Stomach (tissue), 9 donors: Measurements from ENCODE around the gene RRAD. TPM values are rescaled to one million over a fixed set of nuclear protein-coding genes. Genes with fewer than 3 reads are reported as not detected.

Experiments
- DNase-seq, 2 donors: peaks; one replicate each; pipeline versions ENCODE4 v3.0.0 to v3.0.0-alpha.2; 2013 to 2019
- H3K27ac ChIP-seq, 5 donors: fragments of 200-600 bp in 4 of 5; sonication (generic) in 4 of 5; one replicate each; pipeline ENCODE4 v1.5.1; 2013 to 2019; ENCODE audit warnings: mild to moderate bottlenecking in 1 of 5, moderate library complexity in 1 of 5
- H3K27me3 ChIP-seq, 3 donors: fragments of 200-600 bp; sonication (generic); one replicate each; pipeline ENCODE4 v1.5.1; 2017 to 2019; ENCODE audit warnings: mixed run types in 1 of 3
- H3K36me3 ChIP-seq, 4 donors: fragments of 200-600 bp; sonication (generic); 1 replicate in 3 of 4; 2 replicates in 1 of 4; pipeline ENCODE4 v1.5.1; 2016 to 2019
- H3K4me1 ChIP-seq, 4 donors: fragments of 200-600 bp; sonication (generic); one replicate each; pipeline ENCODE4 v1.5.1; 2016 to 2019
- H3K4me3 ChIP-seq, 4 donors: fragments of 200-600 bp; sonication (generic) in 3 of 4; one replicate each; pipeline ENCODE4 v1.5.1; 2016 to 2019; ENCODE audit warnings: mild to moderate bottlenecking in 1 of 4
- H3K9me3 ChIP-seq, 4 donors: fragments of 200-600 bp; sonication (generic); one replicate each; pipeline ENCODE4 v1.5.1; 2016 to 2019
- EP300 ChIP-seq: sonication (generic); formaldehyde crosslinking; IDR thresholded peaks from one replicate; pipeline ENCODE4 v1.6.1; 2017; ENCODE audit warnings: antibody characterized with exemption
- POLR2A ChIP-seq, 4 donors: fragments of 450-650 bp; IDR thresholded peaks; one replicate each; pipeline ENCODE4 v1.6.1; 2016; ENCODE audit warnings: antibody characterized with exemption in 4 of 4, control low read depth in 2 of 4, mild to moderate bottlenecking in 1 of 4, moderate library complexity in 1 of 4
- POLR2AphosphoS5 ChIP-seq, 3 donors: sonication (generic); formaldehyde crosslinking; IDR thresholded peaks; one replicate each; pipeline ENCODE4 v1.6.1; 2016; ENCODE audit warnings: antibody characterized with exemption in 3 of 3
- WGBS, 5 donors: extraction: QIAGEN DNeasy Blood & Tissue Kit in 3 of 5; methylation state at CpG; one replicate each; pipeline versions ENCODE4 v1.1.5 to v1.1.7; 2013 to 2018; 5-methylcytosine and 5-hydroxymethylcytosine counted together
- intact Hi-C: fragments of 100-400 bp; cut with DNase I; formaldehyde crosslinking; loops from one replicate; pipeline ENCODE4 v1.15.1; 2023; ENCODE audit warnings: low total_unique reads
- polyA plus RNA-seq, 3 donors: library from polyadenylated mRNA; stranded (reverse); fragments of 200-250 nt; gene quantifications; one replicate each; pipeline ENCODE4 v1.2.3, GENCODE V29; 2013
- total RNA-seq, 5 donors: library from RNA; depleted of rRNA; stranded (reverse); fragments of >200 nt; gene quantifications; one replicate each; pipeline versions ENCODE4 v1.1.0 to v1.2.3, GENCODE V29; 2014 to 2016
- TF ChIP-seq, protein P1 (sequence below), 7 experiments: fragments of 450-650 bp in 4 of 7; fragments of 200-600 bp in 3 of 7; sonication (generic) in 3 of 7; IDR thresholded peaks; one replicate each; pipeline ENCODE4 v1.5.1; 2016 to 2019; ENCODE audit warnings: antibody characterized with exemption in 7 of 7, control low read depth in 2 of 7, mild to moderate bottlenecking in 1 of 7
- donor health status: healthy with polysubstance abuse.
- donor health status: Bipolar disorder and iron deficiency.
- donor health status: healthy.

The RRAD gene
- total and polyA plus RNA-seq, 8 donors: 1.0 to 39.7 (median 3.5) TPM

DNA sequence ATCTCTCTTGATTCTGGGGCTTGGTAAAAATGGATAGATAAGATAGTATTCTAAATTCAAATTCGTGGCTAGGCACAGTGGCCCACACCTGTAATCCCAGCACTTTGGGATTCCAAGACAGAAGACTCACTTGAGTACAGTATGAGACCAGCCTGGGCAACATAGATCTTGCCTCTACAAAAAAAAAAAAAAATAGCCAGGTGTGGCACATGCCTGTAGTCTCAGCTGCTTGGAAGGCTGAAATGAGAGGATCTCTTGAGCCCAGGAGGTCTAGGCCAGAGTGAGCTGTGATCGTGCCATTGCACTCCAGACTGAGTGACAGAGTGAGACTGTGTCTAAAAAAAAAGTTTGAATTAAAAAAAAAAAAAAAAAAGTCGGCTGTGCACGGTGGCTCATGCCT is 35.7 kb downstream of the RRAD start:
- Histone ChIP-seq H3K9me3 (no peaks in the 10 kb centered on the region), H3K27me3 (no peaks in the 10 kb centered on the region), H3K27ac (no peak overlapping the region), H3K4me1 (peaks cover 0 to 12% (median 4%) of the 10 kb centered on the region in 4 donors), H3K4me3 (no peak overlapping the region), H3K36me3 (peaks cover 9 to 45% (median 24%) of the 10 kb centered on the region in 4 donors)
- WGBS, 5 donors: 60 to 84% (median 74%) methylated on average over 4 of the region's 4 CpGs
- intact Hi-C loops: no loop called here
- DNase-seq: no peak
- TF ChIP-seq POLR2A (IDR thresholded peaks at IDR 0.05) (no peak), EP300 (no peak), POLR2AphosphoS5 (IDR thresholded peaks at IDR 0.05) (no peak)
- TF ChIP-seq, protein P1, sequence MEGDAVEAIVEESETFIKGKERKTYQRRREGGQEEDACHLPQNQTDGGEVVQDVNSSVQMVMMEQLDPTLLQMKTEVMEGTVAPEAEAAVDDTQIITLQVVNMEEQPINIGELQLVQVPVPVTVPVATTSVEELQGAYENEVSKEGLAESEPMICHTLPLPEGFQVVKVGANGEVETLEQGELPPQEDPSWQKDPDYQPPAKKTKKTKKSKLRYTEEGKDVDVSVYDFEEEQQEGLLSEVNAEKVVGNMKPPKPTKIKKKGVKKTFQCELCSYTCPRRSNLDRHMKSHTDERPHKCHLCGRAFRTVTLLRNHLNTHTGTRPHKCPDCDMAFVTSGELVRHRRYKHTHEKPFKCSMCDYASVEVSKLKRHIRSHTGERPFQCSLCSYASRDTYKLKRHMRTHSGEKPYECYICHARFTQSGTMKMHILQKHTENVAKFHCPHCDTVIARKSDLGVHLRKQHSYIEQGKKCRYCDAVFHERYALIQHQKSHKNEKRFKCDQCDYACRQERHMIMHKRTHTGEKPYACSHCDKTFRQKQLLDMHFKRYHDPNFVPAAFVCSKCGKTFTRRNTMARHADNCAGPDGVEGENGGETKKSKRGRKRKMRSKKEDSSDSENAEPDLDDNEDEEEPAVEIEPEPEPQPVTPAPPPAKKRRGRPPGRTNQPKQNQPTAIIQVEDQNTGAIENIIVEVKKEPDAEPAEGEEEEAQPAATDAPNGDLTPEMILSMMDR (IDR thresholded peaks at IDR 0.05): no peak

DNA sequence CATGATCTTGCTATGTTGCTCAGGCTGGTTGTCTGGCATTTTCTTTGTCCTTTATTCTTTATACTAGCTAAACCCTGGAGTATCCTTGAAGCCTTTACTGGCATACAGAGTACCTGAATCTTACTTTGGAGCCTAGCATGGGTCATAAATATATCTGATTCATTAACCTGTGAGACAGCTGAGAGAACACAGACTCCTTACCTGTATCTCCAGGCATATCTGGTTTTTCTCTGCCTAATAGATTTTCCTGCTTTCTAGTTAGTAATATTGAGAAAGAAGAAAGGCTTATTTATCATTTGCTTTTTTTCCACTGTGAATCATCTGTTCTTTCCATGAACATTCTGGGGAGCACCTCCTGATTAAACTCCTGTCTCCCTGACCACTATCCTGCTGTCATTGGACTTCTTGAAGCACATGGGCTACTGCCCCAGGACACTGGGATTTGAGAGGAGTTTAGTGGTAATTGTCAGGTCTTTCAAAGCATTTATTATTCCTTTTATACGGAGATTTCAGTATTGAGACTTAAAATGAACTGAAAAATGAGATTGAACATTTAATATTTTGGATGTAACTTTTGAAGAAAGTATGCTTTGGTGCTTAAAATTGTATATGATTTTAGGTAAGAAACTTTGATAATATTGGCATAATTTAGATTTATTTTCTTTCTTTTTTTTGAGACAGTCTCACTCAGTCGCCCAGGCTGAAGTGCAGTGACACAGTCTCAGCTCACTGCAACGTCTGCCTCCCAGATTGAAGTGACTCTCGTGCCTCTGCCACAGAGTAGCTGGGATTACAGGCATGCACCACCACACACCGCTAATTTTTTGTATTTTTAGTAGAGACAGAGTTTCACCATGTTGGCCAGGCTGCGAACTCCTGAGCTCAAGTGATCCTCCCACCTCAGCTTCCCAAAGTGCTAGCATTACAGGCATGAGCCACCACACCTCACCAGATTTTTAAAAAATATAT is 36.4 kb downstream of the RRAD start:
- no peak for TF ChIP-seq EP300
- intact Hi-C loops: no loop called here
- 90 to 98% (median 94%) methylated on average over 6 of the region's 6 CpGs for WGBS, 5 donors
- no peak for DNase-seq
- H3K36me3 ChIP-seq: peaks cover 13 to 51% (median 31%) of the 10 kb centered on the region in 4 donors
- H3K27ac ChIP-seq: no peak overlapping the region
- no peak overlapping the region for H3K4me3 ChIP-seq
- H3K27me3 ChIP-seq: no peaks in the 10 kb centered on the region
- H3K9me3 ChIP-seq: no peaks in the 10 kb centered on the region
- peaks cover 0 to 12% (median 4%) of the 10 kb centered on the region in 4 donors for H3K4me1 ChIP-seq

DNA sequence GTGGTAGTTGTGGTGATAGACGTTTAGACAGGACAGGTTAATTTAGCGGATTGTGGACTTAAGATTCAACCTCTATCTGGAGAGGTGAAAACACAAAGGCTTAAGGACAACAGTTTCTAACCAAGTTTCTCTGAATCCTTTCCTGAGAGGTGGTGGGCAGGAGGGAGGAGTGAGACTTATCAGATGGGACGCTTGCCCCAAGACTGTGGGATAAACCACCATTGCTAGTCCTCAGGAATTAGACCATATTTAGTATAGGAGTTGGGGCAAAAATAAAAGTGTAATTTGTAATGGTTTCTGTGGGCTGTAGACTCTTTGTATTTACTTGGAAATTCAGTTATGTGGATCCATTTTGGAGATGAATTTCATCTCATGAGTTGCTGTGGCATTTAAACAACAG is 38.4 kb downstream of the RRAD start:
- Histone ChIP-seq H3K27me3 (no peaks in the 10 kb centered on the region), H3K9me3 (no peaks in the 10 kb centered on the region), H3K4me1 (peaks cover 0 to 17% (median 7%) of the 10 kb centered on the region in 4 donors), H3K36me3 (peaks cover 13 to 52% (median 35%) of the 10 kb centered on the region in 4 donors), H3K4me3 (no peak overlapping the region), H3K27ac (no peak overlapping the region)
- TF ChIP-seq, protein P1 (IDR thresholded peaks at IDR 0.05): no peak
- TF ChIP-seq POLR2A (IDR thresholded peaks at IDR 0.05): no peak
- no peak for TF ChIP-seq POLR2AphosphoS5 (IDR thresholded peaks at IDR 0.05)
- TF ChIP-seq EP300: no peak
- WGBS, 5 donors: 52 to 73% (median 68%) methylated on average over 3 of the region's 3 CpGs
- no peak for DNase-seq
- intact Hi-C loops: no loop called here

DNA sequence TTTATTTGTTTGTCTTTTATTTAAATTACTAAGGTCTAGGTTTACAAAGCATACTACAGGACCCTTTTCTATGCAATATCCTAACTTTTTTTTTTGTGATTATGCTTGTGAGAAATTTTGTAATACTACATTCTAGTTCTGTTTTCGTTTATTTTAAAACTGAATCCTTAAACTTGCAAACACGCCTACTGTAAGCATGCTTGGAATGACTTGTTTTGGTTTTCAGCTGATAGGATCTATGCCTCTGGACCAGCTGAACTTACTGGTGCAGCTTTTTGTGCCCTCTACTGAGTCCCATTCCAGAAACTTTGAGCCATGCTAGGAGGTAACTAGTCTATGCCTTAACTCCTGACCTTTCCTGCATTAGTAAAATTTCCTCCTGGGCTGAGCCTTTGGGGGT is 39.0 kb downstream of the RRAD start:
- intact Hi-C loops: no loop called here
- WGBS, 5 donors: 29 to 59% (median 34%) methylated on average over 2 of the region's 2 CpGs
- TF ChIP-seq POLR2AphosphoS5 (IDR thresholded peaks at IDR 0.05) (no peak), POLR2A (IDR thresholded peaks at IDR 0.05) (no peak), EP300 (no peak)
- TF ChIP-seq, protein P1 (IDR thresholded peaks at IDR 0.05): no peak
- H3K9me3 ChIP-seq: no peaks in the 10 kb centered on the region
- H3K4me1 ChIP-seq: peaks cover 6 to 23% (median 13%) of the 10 kb centered on the region in 4 donors
- H3K27ac ChIP-seq: no peak overlapping the region
- no peaks in the 10 kb centered on the region for H3K27me3 ChIP-seq
- no peak for DNase-seq
- no peak overlapping the region for H3K4me3 ChIP-seq
- H3K36me3 ChIP-seq: peaks cover 13 to 51% (median 35%) of the 10 kb centered on the region in 4 donors

DNA sequence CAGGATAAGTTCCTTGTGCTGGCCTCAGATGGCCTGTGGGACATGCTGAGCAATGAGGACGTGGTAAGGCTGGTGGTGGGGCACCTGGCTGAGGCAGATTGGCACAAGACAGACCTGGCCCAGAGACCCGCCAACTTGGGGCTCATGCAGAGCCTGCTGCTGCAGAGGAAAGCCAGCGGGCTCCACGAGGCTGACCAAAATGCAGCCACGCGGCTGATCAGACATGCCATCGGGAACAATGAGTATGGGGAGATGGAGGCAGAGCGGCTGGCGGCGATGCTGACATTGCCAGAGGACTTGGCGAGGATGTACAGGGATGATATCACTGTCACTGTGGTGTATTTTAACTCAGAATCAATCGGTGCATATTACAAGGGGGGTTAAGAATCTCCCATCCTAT is 39.8 kb downstream of the RRAD start:
- intact Hi-C loops: no loop called here

More for the DNA sequence above, 39.8 kb downstream of the RRAD start:
- no peak for TF ChIP-seq POLR2A (IDR thresholded peaks at IDR 0.05)
- no peak for TF ChIP-seq POLR2AphosphoS5 (IDR thresholded peaks at IDR 0.05)
- TF ChIP-seq, protein P1 (IDR thresholded peaks at IDR 0.05): no peak
- no peak for TF ChIP-seq EP300
- Histone ChIP-seq H3K4me3 (no peak overlapping the region), H3K4me1 (peaks cover 11 to 31% (median 20%) of the 10 kb centered on the region in 4 donors), H3K9me3 (no peaks in the 10 kb centered on the region), H3K36me3 (peaks cover 13 to 42% (median 35%) of the 10 kb centered on the region in 4 donors), H3K27me3 (no peaks in the 10 kb centered on the region), H3K27ac (no peak overlapping the region)
- no peak for DNase-seq
- 87 to 90% (median 90%) methylated on average over 11 to 12 of the region's 12 CpGs for WGBS, 5 donors
